ENCODE data around the gene HHAT. TPM values are rescaled to one million over a fixed set of nuclear protein-coding genes. Genes with fewer than 3 reads are reported as not detected.

HHAT gene
- total RNA-seq, 2 experiments from 2014 or later = 5.2 to 9.5 TPM

DNA sequence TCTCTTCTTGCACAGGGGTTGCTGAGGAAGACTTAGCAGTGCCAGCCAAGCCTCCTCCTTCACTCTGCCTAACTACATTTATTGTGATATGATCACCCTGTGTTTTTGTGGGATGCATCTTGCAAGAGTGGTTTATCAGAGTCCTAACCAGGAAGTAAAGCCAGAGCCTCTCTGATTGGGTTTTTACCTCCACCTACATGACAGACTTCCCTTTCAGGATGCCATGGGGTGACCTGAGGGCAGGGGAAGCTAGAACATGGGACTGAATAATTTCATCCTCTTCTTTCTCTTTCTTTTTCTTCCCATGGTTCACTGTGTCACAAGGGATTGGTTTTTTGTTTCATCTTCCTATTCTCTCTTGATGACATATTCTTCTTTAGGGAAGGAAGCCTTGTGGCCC is 146.6 kb downstream of the HHAT start:
- Histone ChIP-seq H3K4me1 (ENCODE audit: insufficient read depth, low read length, poor library complexity, severe bottlenecking) (no peaks in the 10 kb centered on the region), H3K36me3 (ENCODE audit: insufficient read depth, low read length) (no peaks in the 10 kb centered on the region), H3K27ac (ENCODE audit: low read depth, low read length, poor library complexity, severe bottlenecking) (no peak overlapping the region), H3K4me3 (ENCODE audit: low read depth, low read length, poor library complexity, severe bottlenecking) (no peak overlapping the region), H3K4me2 (ENCODE audit: low read length) (no peak overlapping the region), H3K9me2 (ENCODE audit: insufficient read depth, low read length) (no peaks in the 10 kb centered on the region), H3K9me3 (ENCODE audit: low read length) (no peaks in the 10 kb centered on the region), H2AFZ (ENCODE audit: low read length) (no peak overlapping the region), H4K20me1 (ENCODE audit: insufficient read depth, low read length) (no peaks in the 10 kb centered on the region), H3K79me2 (ENCODE audit: insufficient read depth, low read depth, low read length) (no peaks in the 10 kb centered on the region)
- DNase-seq (ENCODE audit: low spot score) = no peak
- intact Hi-C loops (cut with micrococcal nuclease; ENCODE audit: unreplicated experiment) = no loop called here
- ChIA-PET CTCF (ENCODE audit: unreplicated experiment) (no interaction called here), POLR2A (interaction anchor here (0.9 kb wide), 1 partner anchor 22 kb away, joined by 4 read pairs; no protein-coding TSS in a partner anchor)
- BruUV-seq (replicated peaks) = no TSS peak
- TF ChIP-seq, protein P1, sequence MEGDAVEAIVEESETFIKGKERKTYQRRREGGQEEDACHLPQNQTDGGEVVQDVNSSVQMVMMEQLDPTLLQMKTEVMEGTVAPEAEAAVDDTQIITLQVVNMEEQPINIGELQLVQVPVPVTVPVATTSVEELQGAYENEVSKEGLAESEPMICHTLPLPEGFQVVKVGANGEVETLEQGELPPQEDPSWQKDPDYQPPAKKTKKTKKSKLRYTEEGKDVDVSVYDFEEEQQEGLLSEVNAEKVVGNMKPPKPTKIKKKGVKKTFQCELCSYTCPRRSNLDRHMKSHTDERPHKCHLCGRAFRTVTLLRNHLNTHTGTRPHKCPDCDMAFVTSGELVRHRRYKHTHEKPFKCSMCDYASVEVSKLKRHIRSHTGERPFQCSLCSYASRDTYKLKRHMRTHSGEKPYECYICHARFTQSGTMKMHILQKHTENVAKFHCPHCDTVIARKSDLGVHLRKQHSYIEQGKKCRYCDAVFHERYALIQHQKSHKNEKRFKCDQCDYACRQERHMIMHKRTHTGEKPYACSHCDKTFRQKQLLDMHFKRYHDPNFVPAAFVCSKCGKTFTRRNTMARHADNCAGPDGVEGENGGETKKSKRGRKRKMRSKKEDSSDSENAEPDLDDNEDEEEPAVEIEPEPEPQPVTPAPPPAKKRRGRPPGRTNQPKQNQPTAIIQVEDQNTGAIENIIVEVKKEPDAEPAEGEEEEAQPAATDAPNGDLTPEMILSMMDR (conservative IDR thresholded peaks at IDR 0.05; ENCODE audit: low read length) = no peak
- no peak for TF ChIP-seq EZH2phosphoT487 (IDR thresholded peaks at IDR 0.05; ENCODE audit: borderline replicate concordance, low read depth, low read length)

- no peak overlapping the region for H3K27ac ChIP-seq (ENCODE audit: low read depth, low read length, poor library complexity, severe bottlenecking)
- H3K36me3 ChIP-seq (ENCODE audit: insufficient read depth, low read length) = no peaks in the 10 kb centered on the region
- no peak overlapping the region for H2AFZ ChIP-seq (ENCODE audit: low read length)
- H3K9me2 ChIP-seq (ENCODE audit: insufficient read depth, low read length) = no peaks in the 10 kb centered on the region
- TF ChIP-seq, protein P1 (conservative IDR thresholded peaks at IDR 0.05; ENCODE audit: low read length) = no peak
- no peak for TF ChIP-seq EZH2phosphoT487 (IDR thresholded peaks at IDR 0.05; ENCODE audit: borderline replicate concordance, low read depth, low read length)
- no peak overlapping the region for H3K4me2 ChIP-seq (ENCODE audit: low read length)
- intact Hi-C loops (cut with micrococcal nuclease; ENCODE audit: unreplicated experiment) = no loop called here
- H3K4me3 ChIP-seq (ENCODE audit: low read depth, low read length, poor library complexity, severe bottlenecking) = no peak overlapping the region
- H4K20me1 ChIP-seq (ENCODE audit: insufficient read depth, low read length) = no peaks in the 10 kb centered on the region
- H3K9me3 ChIP-seq (ENCODE audit: low read length) = no peaks in the 10 kb centered on the region
- BruUV-seq (replicated peaks) = no TSS peak
- no peak for DNase-seq (ENCODE audit: low spot score)
- H3K4me1 ChIP-seq (ENCODE audit: insufficient read depth, low read length, poor library complexity, severe bottlenecking) = no peaks in the 10 kb centered on the region
- CTCF ChIA-PET (ENCODE audit: unreplicated experiment) = no interaction called here
- POLR2A ChIA-PET = no interaction called here
- no peaks in the 10 kb centered on the region for H3K79me2 ChIP-seq (ENCODE audit: insufficient read depth, low read depth, low read length)
Measured at GRCh38 chr1:210475806-210476205, 147.1 kb downstream of the HHAT start.

- H3K27ac ChIP-seq (ENCODE audit: low read depth, low read length, poor library complexity, severe bottlenecking) = no peak overlapping the region
- no peaks in the 10 kb centered on the region for H3K4me1 ChIP-seq (ENCODE audit: insufficient read depth, low read length, poor library complexity, severe bottlenecking)
- no peak overlapping the region for H3K4me2 ChIP-seq (ENCODE audit: low read length)
- TF ChIP-seq, protein P1 (conservative IDR thresholded peaks at IDR 0.05; ENCODE audit: low read length) = no peak
- TF ChIP-seq EZH2phosphoT487 (IDR thresholded peaks at IDR 0.05; ENCODE audit: borderline replicate concordance, low read depth, low read length) = no peak
- no peaks in the 10 kb centered on the region for H3K9me3 ChIP-seq (ENCODE audit: low read length)
- BruUV-seq (replicated peaks) = no TSS peak
- no peaks in the 10 kb centered on the region for H3K9me2 ChIP-seq (ENCODE audit: insufficient read depth, low read length)
- no peak overlapping the region for H2AFZ ChIP-seq (ENCODE audit: low read length)
- H3K79me2 ChIP-seq (ENCODE audit: insufficient read depth, low read depth, low read length) = no peaks in the 10 kb centered on the region
- intact Hi-C loops (cut with micrococcal nuclease; ENCODE audit: unreplicated experiment) = no loop called here
- no peak overlapping the region for H3K4me3 ChIP-seq (ENCODE audit: low read depth, low read length, poor library complexity, severe bottlenecking)
- DNase-seq (ENCODE audit: low spot score) = no peak
- CTCF ChIA-PET (ENCODE audit: unreplicated experiment) = no interaction called here
- POLR2A ChIA-PET = no interaction called here
- no peaks in the 10 kb centered on the region for H4K20me1 ChIP-seq (ENCODE audit: insufficient read depth, low read length)
- no peaks in the 10 kb centered on the region for H3K36me3 ChIP-seq (ENCODE audit: insufficient read depth, low read length)
Measured at GRCh38 chr1:210476730-210477129, 148.0 kb downstream of the HHAT start.
